HG03342 (cell line): Measurements from ENCODE around the gene PLXNA4.

ENCODE experiments used
- ATAC-seq: cut with Tn5 transposase; IDR thresholded peaks from one replicate; pipeline ENCODE4 v1.9.1; 2021; ENCODE audit warnings: mild to moderate bottlenecking, moderate library complexity; ENCODE audit not compliant: unreplicated experiment

Gene PLXNA4

GRCh38 chr7:132371948-132372347, 204.3 kb downstream of the PLXNA4 start:
- no peak for ATAC-seq

- no peak for ATAC-seq
Observed at GRCh38 chr7:132368246-132368900, 207.9 kb downstream of the PLXNA4 start.

- no peak for ATAC-seq
Observed at GRCh38 chr7:132367795-132368194, 208.5 kb downstream of the PLXNA4 start.

GRCh38 chr7:132367004-132367403, 209.3 kb downstream of the PLXNA4 start:
- ATAC-seq = no peak

- ATAC-seq = no peak
Observed at GRCh38 chr7:132364226-132364625, 212.0 kb downstream of the PLXNA4 start.

GRCh38 chr7:132362059-132362458, 214.2 kb downstream of the PLXNA4 start:
- no peak for ATAC-seq

GRCh38 chr7:132361146-132361545, 215.1 kb downstream of the PLXNA4 start:
- no peak for ATAC-seq

GRCh38 chr7:132359743-132360142, 216.5 kb downstream of the PLXNA4 start:
- no peak for ATAC-seq

GRCh38 chr7:132355048-132355447, 221.2 kb downstream of the PLXNA4 start:
- no peak for ATAC-seq

GRCh38 chr7:132354527-132354926, 221.7 kb downstream of the PLXNA4 start:
- ATAC-seq = no peak

- ATAC-seq = no peak
Observed at GRCh38 chr7:132353936-132354335, 222.3 kb downstream of the PLXNA4 start.

GRCh38 chr7:132352800-132353199, 223.5 kb downstream of the PLXNA4 start:
- ATAC-seq = no peak

- no peak for ATAC-seq
Observed at GRCh38 chr7:132351954-132352499, 224.2 kb downstream of the PLXNA4 start.

- no peak for ATAC-seq
Observed at GRCh38 chr7:132350741-132351140, 225.5 kb downstream of the PLXNA4 start.

GRCh38 chr7:132349075-132349474, 227.2 kb downstream of the PLXNA4 start:
- no peak for ATAC-seq

- no peak for ATAC-seq
Observed at GRCh38 chr7:132348341-132348740, 227.9 kb downstream of the PLXNA4 start.

- no peak for ATAC-seq
Observed at GRCh38 chr7:132347858-132348257, 228.4 kb downstream of the PLXNA4 start.

- ATAC-seq = no peak
Observed at GRCh38 chr7:132347123-132347522, 229.1 kb downstream of the PLXNA4 start.

GRCh38 chr7:132345543-132346129, 230.6 kb downstream of the PLXNA4 start:
- ATAC-seq = no peak

GRCh38 chr7:132345030-132345429, 231.2 kb downstream of the PLXNA4 start:
- ATAC-seq = no peak

GRCh38 chr7:132343199-132343598, 233.1 kb downstream of the PLXNA4 start:
- no peak for ATAC-seq

- no peak for ATAC-seq
Observed at GRCh38 chr7:132337450-132338080, 238.7 kb downstream of the PLXNA4 start.
